H1 (cell line): Measurements from ENCODE around the gene FAM81A. TPM values are rescaled to one million over a fixed set of nuclear protein-coding genes. Genes with fewer than 3 reads are reported as not detected.

Source experiments
- CTCF ChIA-PET: fragments of 300-600 bp; sonication (Branson Sonifier 250); formaldehyde crosslinking; loops from one replicate; lab custom pipeline; 2021; ENCODE audit not compliant: partially characterized antibody; lab: Charles Lee
- POLR2A ChIA-PET: fragments of 300-600 bp; sonication (Branson Sonifier 250); formaldehyde crosslinking; loops from one replicate; lab custom pipeline; 2021; ENCODE audit warnings: inconsistent platforms; ENCODE audit not compliant: partially characterized antibody; lab: Charles Lee
- DNase-seq, 2 experiments: peaks; one replicate each; pipeline versions ENCODE4 v3.0.0 to v3.0.0-alpha.2; 2010 to 2022; ENCODE audit warnings: low spot score in 2 of 2, low read depth in 1 of 2, mixed read lengths in 1 of 2
- FAIRE-seq: peaks from 2 replicates; lab custom pipeline; 2011; peaks lifted over from hg19 to GRCh38; lab: Jason Lieb, UNC
- H2AFZ ChIP-seq: 2 replicates; pipeline ENCODE4 v1.8.1; 2012; ENCODE audit warnings: low read length, inconsistent platforms
- H2AK5ac ChIP-seq: 2 replicates; pipeline ENCODE4 v1.6.1; 2013; ENCODE audit warnings: low read depth, low read length
- H2BK120ac ChIP-seq: replicated peaks from 2 replicates; pipeline ENCODE3; 2013; ENCODE audit warnings: low read depth, low read length, inconsistent platforms
- H2BK12ac ChIP-seq: 2 replicates; pipeline ENCODE4 v1.6.1; 2013; ENCODE audit warnings: low read depth, low read length
- H2BK15ac ChIP-seq: 2 replicates; pipeline ENCODE4 v1.6.1; 2013; ENCODE audit warnings: low read length
- H2BK20ac ChIP-seq: 2 replicates; pipeline ENCODE4 v1.6.1; 2013; ENCODE audit warnings: low read length
- H2BK5ac ChIP-seq: 2 replicates; pipeline ENCODE4 v1.6.1; 2013; ENCODE audit warnings: low read depth, low read length
- H3K14ac ChIP-seq: 2 replicates; pipeline ENCODE4 v1.6.1; 2013; ENCODE audit warnings: inconsistent platforms; ENCODE audit not compliant: insufficient read length
- H3K18ac ChIP-seq: 2 replicates; pipeline ENCODE4 v1.6.1; 2013; ENCODE audit warnings: low read length; ENCODE audit errors: extremely low read depth
- H3K23ac ChIP-seq: 2 replicates; pipeline ENCODE4 v1.6.1; 2013; ENCODE audit warnings: inconsistent platforms; ENCODE audit not compliant: insufficient read length
- H3K23me2 ChIP-seq: 2 replicates; pipeline ENCODE4 v1.6.1; 2013; ENCODE audit warnings: low read depth, low read length
- H3K27ac ChIP-seq: 2 replicates; pipeline ENCODE4 v1.6.1; 2011; ENCODE audit warnings: low read depth, low read length, inconsistent platforms
- H3K27me3 ChIP-seq, 4 experiments: replicated peaks in 1 of 4; 1 replicate in 1 of 4; 2 replicates in 3 of 4; pipeline versions ENCODE4 v1.6.1 to v1.8.1; 2011 to 2013; ENCODE audit warnings: low read length in 3 of 4, mild to moderate bottlenecking in 3 of 4, inconsistent platforms in 2 of 4, mixed read lengths in 2 of 4, moderate library complexity in 1 of 4; ENCODE audit not compliant: control insufficient read depth in 3 of 4, insufficient read depth in 3 of 4; ENCODE audit errors: extremely low read depth in 1 of 4
- H3K36me3 ChIP-seq, 4 experiments: 2 replicates each; pipeline versions ENCODE4 v1.6.1 to v1.8.1; 2011 to 2013; ENCODE audit warnings: mild to moderate bottlenecking in 4 of 4, low read length in 3 of 4, moderate library complexity in 2 of 4, control low read depth in 1 of 4, inconsistent platforms in 1 of 4; ENCODE audit not compliant: insufficient read depth in 4 of 4, control insufficient read depth in 2 of 4
- H3K4ac ChIP-seq: replicated peaks from 2 replicates; pipeline ENCODE3; 2013; ENCODE audit warnings: low read length, low read depth, mixed read lengths, inconsistent platforms; ENCODE audit not compliant: insufficient read length
- H3K4me1 ChIP-seq, 4 experiments: replicated peaks in 1 of 4; 1 replicate in 1 of 4; 2 replicates in 3 of 4; pipeline versions ENCODE4 v1.6.1 to v1.8.1; 2011 to 2013; ENCODE audit warnings: low read length in 3 of 4, inconsistent platforms in 2 of 4, mixed read lengths in 1 of 4; ENCODE audit not compliant: insufficient read depth in 4 of 4, control insufficient read depth in 3 of 4
- H3K4me2 ChIP-seq, 2 experiments: 2 replicates each; pipeline versions ENCODE4 v1.6.1 to v1.8.1; 2011 to 2013; ENCODE audit warnings: low read depth in 2 of 2, low read length in 2 of 2, control low read depth in 1 of 2, inconsistent platforms in 1 of 2, mild to moderate bottlenecking in 1 of 2; ENCODE audit not compliant: insufficient read depth in 1 of 2
- H3K4me3 ChIP-seq, 4 experiments: fragments of 200-600, 300-600 bp in 1 of 4; sonication (generic), shearing (Covaris generic), sonication (Bioruptor Twin) in 1 of 4; 2 replicates each; pipeline versions ENCODE4 v1.5.1 to v1.8.1; 2011 to 2016; ENCODE audit warnings: low read length in 4 of 4, low read depth in 3 of 4, control low read depth in 2 of 4, inconsistent platforms in 2 of 4, mild to moderate bottlenecking in 2 of 4, mixed read lengths in 1 of 4, moderate library complexity in 1 of 4; ENCODE audit not compliant: insufficient read depth in 2 of 4; ENCODE audit errors: extremely low read depth in 1 of 4
- H3K56ac ChIP-seq: replicated peaks from 2 replicates; pipeline ENCODE3; 2013; ENCODE audit warnings: low read depth, mild to moderate bottlenecking, mixed read lengths, low read length, inconsistent platforms; ENCODE audit not compliant: insufficient read length
- H3K79me1 ChIP-seq: 2 replicates; pipeline ENCODE4 v1.6.1; 2013; ENCODE audit warnings: low read depth, low read length, control low read depth
- H3K79me2 ChIP-seq, 2 experiments: 2 replicates each; pipeline versions ENCODE4 v1.6.1 to v1.8.1; 2012 to 2013; ENCODE audit warnings: low read length in 2 of 2, mild to moderate bottlenecking in 2 of 2, inconsistent platforms in 1 of 2; ENCODE audit not compliant: insufficient read depth in 2 of 2, control insufficient read depth in 1 of 2
- H3K9ac ChIP-seq, 4 experiments: replicated peaks in 1 of 4; 1 replicate in 1 of 4; 2 replicates in 3 of 4; pipeline versions ENCODE4 v1.6.1 to v1.8.1; 2011 to 2013; ENCODE audit warnings: low read depth in 3 of 4, low read length in 3 of 4, control low read depth in 2 of 4, mild to moderate bottlenecking in 2 of 4, moderate library complexity in 2 of 4, inconsistent platforms in 1 of 4; ENCODE audit errors: extremely low read depth in 1 of 4
- H3K9me3 ChIP-seq, 2 experiments: 2 replicates each; pipeline versions ENCODE4 v1.6.1 to v1.8.1; 2012 to 2013; ENCODE audit warnings: mild to moderate bottlenecking in 2 of 2, moderate library complexity in 2 of 2, control low read depth in 1 of 2, inconsistent platforms in 1 of 2, low read depth in 1 of 2, low read length in 1 of 2, mixed read lengths in 1 of 2; ENCODE audit not compliant: insufficient read depth in 2 of 2
- H4K20me1 ChIP-seq, 2 experiments: replicated peaks in 1 of 2; 2 replicates each; pipeline versions ENCODE3 to v1.8.1; 2011 to 2013; ENCODE audit warnings: inconsistent platforms in 2 of 2, low read length in 2 of 2, mild to moderate bottlenecking in 1 of 2; ENCODE audit not compliant: insufficient read depth in 2 of 2, control insufficient read depth in 1 of 2
- H4K5ac ChIP-seq: 2 replicates; pipeline ENCODE4 v1.6.1; 2013; ENCODE audit warnings: low read length, low read depth, mixed read lengths, inconsistent platforms; ENCODE audit not compliant: insufficient read length
- H4K8ac ChIP-seq: 2 replicates; pipeline ENCODE4 v1.8.0; 2013; ENCODE audit warnings: mild to moderate bottlenecking, moderate library complexity, low read length, inconsistent platforms; ENCODE audit not compliant: insufficient read depth; ENCODE audit errors: extremely low read depth
- H4K91ac ChIP-seq: replicated peaks from 2 replicates; pipeline ENCODE3; 2013; ENCODE audit warnings: low read length, mixed read lengths, inconsistent platforms; ENCODE audit not compliant: insufficient read length
- CBX5 ChIP-seq: fragments of 300-800, 300-1000 bp; sonication (generic); IDR thresholded peaks from 2 replicates; pipeline ENCODE4 v1.7.1; 2016; ENCODE audit warnings: antibody characterized with exemption, low read length, low read depth
- CHD1 ChIP-seq: IDR thresholded peaks from 2 replicates; pipeline ENCODE4 v1.6.1; 2012; ENCODE audit warnings: low read depth, low read length, improper control_type of control experiment
- PHF8 ChIP-seq: fragments of 200-600 bp; sonication (generic); conservative IDR thresholded peaks from 2 replicates; pipeline ENCODE4 v1.7.1; 2012; ENCODE audit warnings: low read depth, mild to moderate bottlenecking, inconsistent platforms, low read length, moderate library complexity
- SIN3A ChIP-seq, 2 experiments: IDR thresholded peaks in 1 of 2; conservative IDR thresholded peaks in 1 of 2; 2 replicates each; pipeline ENCODE4 v1.6.1; 2011 to 2012; ENCODE audit warnings: low read length in 2 of 2, improper control_type of control experiment in 1 of 2, low read depth in 1 of 2, mild to moderate bottlenecking in 1 of 2
- SIX5 ChIP-seq: IDR thresholded peaks from 2 replicates; pipeline ENCODE4 v1.6.1; 2011; ENCODE audit warnings: mild to moderate bottlenecking, low read depth, low read length
- TBP ChIP-seq: IDR thresholded peaks from 2 replicates; pipeline ENCODE4 v1.6.1; 2011; ENCODE audit warnings: low read depth, low read length, improper control_type of control experiment
- YY1 ChIP-seq: IDR thresholded peaks from 2 replicates; pipeline ENCODE4 v1.6.1; 2011; ENCODE audit warnings: low read depth, mild to moderate bottlenecking, low read length
- WGBS, 2 experiments: shearing (Covaris generic) in 1 of 2; methylation state at CpG; one replicate each; pipeline versions ENCODE4 v1.1.6 to v1.1.7; 2013 to 2015; ENCODE audit warnings: low lambda C conversion rate in 2 of 2, mixed read lengths in 2 of 2, inconsistent platforms in 1 of 2, low coverage in 1 of 2, missing lambda C conversion rate in 1 of 2; ENCODE audit not compliant: insufficient replicate concordance in 2 of 2, insufficient coverage in 1 of 2, insufficient read length in 1 of 2; ENCODE audit errors: extremely low coverage in 1 of 2, missing lambda C conversion rate in 1 of 2; 5-methylcytosine and 5-hydroxymethylcytosine counted together
- polyA plus RNA-seq, 7 experiments: library from polyadenylated mRNA; depleted of rRNA in 3 of 7; stranded (reverse) in 5 of 7; unstranded in 2 of 7; fragments of >200 nt in 5 of 7; fragments of 200-250 nt in 2 of 7; gene quantifications; 1 replicate in 5 of 7; 2 replicates in 1 of 7; 4 replicates in 1 of 7; pipeline versions ENCODE4 v1.2.1 to v1.2.3, GENCODE V29; 2011 to 2013; ENCODE audit warnings: missing spikeins in 2 of 7, mixed read lengths in 2 of 7
- total RNA-seq: library from RNA; stranded (reverse); fragmentation: NEBNext Ultra II Directional; extraction: Animal tissue kit (Norgen Biotek cat#: 25700); gene quantifications from 2 replicates; pipeline ENCODE4 v1.2.1, GENCODE V29; 2021

Gene FAM81A
- total and polyA plus RNA-seq, 2 of the 8 experiments (the other 6 are each of a cell fraction or from before 2014, with no cell fraction given): 0.56 to 3.0 TPM

- H3K14ac ChIP-seq: no peak overlapping the region
- no peaks in the 10 kb centered on the region for H3K4me1 ChIP-seq
- no peak overlapping the region for H3K4ac ChIP-seq
- no peak overlapping the region for H3K27ac ChIP-seq
- ChIA-PET POLR2A (no interaction called here), CTCF (interaction anchor here (0.6 to 2.4 kb wide), 3 partner anchors 10 to 47 kb away, joined by 3 to 10 read pairs (median 3); no protein-coding TSS in a partner anchor)
- no peak overlapping the region for H2BK15ac ChIP-seq
- H2AFZ ChIP-seq: no peak overlapping the region
- no peaks in the 10 kb centered on the region for H3K36me3 ChIP-seq
- no peak overlapping the region for H2BK5ac ChIP-seq
- no peak overlapping the region for H2BK20ac ChIP-seq
- H3K23me2 ChIP-seq: no peaks in the 10 kb centered on the region
- H2BK12ac ChIP-seq: no peak overlapping the region
- H4K91ac ChIP-seq: no peak overlapping the region
- H3K56ac ChIP-seq: no peak overlapping the region
- no peaks in the 10 kb centered on the region for H3K79me2 ChIP-seq
- H3K18ac ChIP-seq: no peak overlapping the region
- no peak for FAIRE-seq
- H3K79me1 ChIP-seq: no peaks in the 10 kb centered on the region
- H3K4me2 ChIP-seq: no peak overlapping the region
- H4K8ac ChIP-seq: no peak overlapping the region
- no peak overlapping the region for H3K4me3 ChIP-seq
- no peaks in the 10 kb centered on the region for H4K20me1 ChIP-seq
- 100% methylated on average over 1 of the region's 3 CpGs; no CpG with 5 or more reads in 1 of the 2 experiments for WGBS, 2 experiments
- H3K27me3 ChIP-seq: no peaks in the 10 kb centered on the region
- DNase-seq: no peak
- H2BK120ac ChIP-seq: no peak overlapping the region
- no peaks in the 10 kb centered on the region for H3K9me3 ChIP-seq
- H4K5ac ChIP-seq: no peak overlapping the region
- no peak overlapping the region for H3K9ac ChIP-seq
- H3K23ac ChIP-seq: no peak overlapping the region
- H2AK5ac ChIP-seq: no peak overlapping the region
- no peak for TF ChIP-seq YY1
- no peak for TF ChIP-seq TBP
- no peak for TF ChIP-seq CBX5
- TF ChIP-seq SIN3A (conservative IDR thresholded peaks at IDR 0.05 in 1 of 2, IDR thresholded peaks at IDR 0.05 in 1 of 2; ENCODE audit: low read depth in 1 of 2, low read length in 2 of 2): no peak
- TF ChIP-seq PHF8: no peak
- no peak for TF ChIP-seq SIX5
- TF ChIP-seq CHD1: no peak
Observed at GRCh38 chr15:59519329-59519728, 81.3 kb downstream of the FAM81A start.
